BLaER1 (cell line): ENCODE measurements around the gene SERPINB6.
"Not testable (repeated sequence)": the region's sequence is repeated elsewhere in the genome, so short reads cannot be mapped to it uniquely, and the experiment has no call there.

Experiments used
- H3K27ac ChIP-seq: shearing (Covaris generic); formaldehyde crosslinking; 2 replicates; pipeline ENCODE4 v1.8.1; 2022
- H3K27me3 ChIP-seq: shearing (Covaris generic); formaldehyde crosslinking; 2 replicates; pipeline ENCODE4 v1.8.1; 2022
- H3K36me3 ChIP-seq: shearing (Covaris generic); formaldehyde crosslinking; 2 replicates; pipeline ENCODE4 v1.8.1; 2022
- H3K4me1 ChIP-seq: shearing (Covaris generic); formaldehyde crosslinking; 2 replicates; pipeline ENCODE4 v1.8.1; 2022
- H3K4me2 ChIP-seq: shearing (Covaris generic); formaldehyde crosslinking; 2 replicates; pipeline ENCODE4 v1.8.1; 2022
- H3K4me3 ChIP-seq: shearing (Covaris generic); formaldehyde crosslinking; 2 replicates; pipeline ENCODE4 v1.8.1; 2022
- H3K9ac ChIP-seq: shearing (Covaris generic); formaldehyde crosslinking; 2 replicates; pipeline ENCODE4 v1.8.1; 2022
- H3K9me3 ChIP-seq: shearing (Covaris generic); formaldehyde crosslinking; 2 replicates; pipeline ENCODE4 v1.8.1; 2022
- H4K20me1 ChIP-seq: shearing (Covaris generic); formaldehyde crosslinking; 2 replicates; pipeline ENCODE4 v1.8.1; 2022
- Cebpa-rat ChIP-seq: shearing (Covaris generic); IDR thresholded peaks from 2 replicates; pipeline ENCODE4 v1.8.1; 2022

The SERPINB6 gene

GRCh38 chr6:2940851-2941250 lies 30.5 kb downstream of the SERPINB6 start:
- no peaks in the 10 kb centered on the region for H3K27me3 ChIP-seq
- H4K20me1 ChIP-seq = no peaks in the 10 kb centered on the region
- no peaks in the 10 kb centered on the region; the same call in 1 of the 2 replicates for H3K9me3 ChIP-seq
- no peak for TF ChIP-seq Cebpa-rat
- no peak overlapping the region for H3K4me3 ChIP-seq
- no peak overlapping the region for H3K27ac ChIP-seq
- no peaks in the 10 kb centered on the region for H3K36me3 ChIP-seq
- H3K4me2 ChIP-seq = no peak overlapping the region
- no peak overlapping the region for H3K9ac ChIP-seq
- peaks cover 39% of the 10 kb centered on the region for H3K4me1 ChIP-seq

GRCh38 chr6:2940010-2940850 lies 31.1 kb downstream of the SERPINB6 start:
- Histone ChIP-seq H3K4me2 (no peak overlapping the region), H4K20me1 (no peaks in the 10 kb centered on the region), H3K36me3 (no peaks in the 10 kb centered on the region), H3K4me1 (peaks cover 33% of the 10 kb centered on the region), H3K27ac (no peak overlapping the region), H3K9ac (no peak overlapping the region), H3K4me3 (no peak overlapping the region), H3K27me3 (no peaks in the 10 kb centered on the region), H3K9me3 (no peaks in the 10 kb centered on the region; the same call in 1 of the 2 replicates)
- no peak for TF ChIP-seq Cebpa-rat

GRCh38 chr6:2939315-2940009 lies 31.9 kb downstream of the SERPINB6 start:
- peaks cover 25% of the 10 kb centered on the region for H3K4me1 ChIP-seq
- no peak overlapping the region for H3K4me3 ChIP-seq
- no peak overlapping the region for H3K27ac ChIP-seq
- H4K20me1 ChIP-seq = no peaks in the 10 kb centered on the region
- TF ChIP-seq Cebpa-rat = no peak
- H3K9ac ChIP-seq = no peak overlapping the region
- no peak overlapping the region for H3K4me2 ChIP-seq
- no peaks in the 10 kb centered on the region for H3K36me3 ChIP-seq
- no peaks in the 10 kb centered on the region; the same call in 1 of the 2 replicates for H3K9me3 ChIP-seq
- H3K27me3 ChIP-seq = no peaks in the 10 kb centered on the region

- TF ChIP-seq Cebpa-rat = no peak
These were observed 32.7 kb downstream of the SERPINB6 start for GRCh38 chr6:2938632-2939083.

GRCh38 chr6:2938004-2938631 lies 33.2 kb downstream of the SERPINB6 start:
- no peaks in the 10 kb centered on the region for H4K20me1 ChIP-seq
- TF ChIP-seq Cebpa-rat = no peak
- no peaks in the 10 kb centered on the region; the same call in 1 of the 2 replicates for H3K9me3 ChIP-seq
- H3K9ac ChIP-seq = no peak overlapping the region
- no peaks in the 10 kb centered on the region for H3K36me3 ChIP-seq
- H3K27me3 ChIP-seq = no peaks in the 10 kb centered on the region
- no peak overlapping the region for H3K27ac ChIP-seq
- H3K4me2 ChIP-seq = no peak overlapping the region
- H3K4me3 ChIP-seq = no peak overlapping the region
- peaks cover 15% of the 10 kb centered on the region for H3K4me1 ChIP-seq

More at GRCh38 chr6:2938632-2939083, 32.7 kb downstream of the SERPINB6 start:
- no peaks in the 10 kb centered on the region for H4K20me1 ChIP-seq
- H3K27ac ChIP-seq = no peak overlapping the region
- H3K27me3 ChIP-seq = no peaks in the 10 kb centered on the region
- H3K4me2 ChIP-seq = no peak overlapping the region
- H3K4me3 ChIP-seq = no peak overlapping the region
- no peaks in the 10 kb centered on the region for H3K36me3 ChIP-seq
- H3K9ac ChIP-seq = no peak overlapping the region
- H3K4me1 ChIP-seq = peaks cover 20% of the 10 kb centered on the region
- no peaks in the 10 kb centered on the region; the same call in 1 of the 2 replicates for H3K9me3 ChIP-seq

GRCh38 chr6:2937627-2938003 lies 33.8 kb downstream of the SERPINB6 start:
- H4K20me1 ChIP-seq = no peaks in the 10 kb centered on the region
- no peak overlapping the region for H3K9ac ChIP-seq
- no peaks in the 10 kb centered on the region for H3K36me3 ChIP-seq
- no peak overlapping the region for H3K4me2 ChIP-seq
- H3K9me3 ChIP-seq = no peaks in the 10 kb centered on the region; the same call in 1 of the 2 replicates
- TF ChIP-seq Cebpa-rat = no peak
- H3K27ac ChIP-seq = no peak overlapping the region
- no peaks in the 10 kb centered on the region for H3K27me3 ChIP-seq
- H3K4me3 ChIP-seq = no peak overlapping the region
- H3K4me1 ChIP-seq = peaks cover 10% of the 10 kb centered on the region

GRCh38 chr6:2935566-2936291 lies 35.6 kb downstream of the SERPINB6 start:
- Histone ChIP-seq H3K27me3 (no peaks in the 10 kb centered on the region), H3K9me3 (no peaks in the 10 kb centered on the region; the same call in 1 of the 2 replicates), H3K4me2 (no peak overlapping the region), H3K4me3 (no peak overlapping the region), H3K27ac (no peak overlapping the region), H3K36me3 (no peaks in the 10 kb centered on the region), H4K20me1 (no peaks in the 10 kb centered on the region), H3K4me1 (peaks cover 6% of the 10 kb centered on the region; the same call in 1 of the 2 replicates), H3K9ac (no peak overlapping the region)
- TF ChIP-seq Cebpa-rat = no peak

GRCh38 chr6:2934057-2934456 lies 37.3 kb downstream of the SERPINB6 start:
- TF ChIP-seq Cebpa-rat = no peak
- H3K9me3 ChIP-seq = peaks cover 3% of the 10 kb centered on the region; the same call in 1 of the 2 replicates
- no peaks in the 10 kb centered on the region for H3K27me3 ChIP-seq
- H3K4me2 ChIP-seq = no peak overlapping the region
- H3K4me1 ChIP-seq = peaks cover 6% of the 10 kb centered on the region; the same call in 1 of the 2 replicates
- no peak overlapping the region for H3K9ac ChIP-seq
- no peak overlapping the region for H3K27ac ChIP-seq
- H4K20me1 ChIP-seq = no peaks in the 10 kb centered on the region
- no peak overlapping the region for H3K4me3 ChIP-seq
- no peaks in the 10 kb centered on the region for H3K36me3 ChIP-seq

- not testable (repeated sequence) for H3K4me1 ChIP-seq, H4K20me1 ChIP-seq, H3K4me3 ChIP-seq, H3K27me3 ChIP-seq, H3K9ac ChIP-seq, H3K4me2 ChIP-seq, H3K36me3 ChIP-seq, H3K27ac ChIP-seq
- peaks cover 14% of the 10 kb centered on the region for H3K9me3 ChIP-seq
These were observed 38.5 kb downstream of the SERPINB6 start for GRCh38 chr6:2932911-2933310.
